Measurements from ENCODE around the gene LMAN2L. TPM values are rescaled to one million over a fixed set of nuclear protein-coding genes. Genes with fewer than 3 reads are reported as not detected.
A peak's percentile ranks its signal among the peaks of the same experiment; 100 is the strongest.

The LMAN2L gene
- total and polyA plus RNA-seq, 12 donors, result 11.0 to 31.4 (median 18.8) TPM

- peak overlapping the region in 6 of 10 donors; percentile 43 to 94 (median 90) for H3K27ac ChIP-seq
- intact Hi-C loops (cut with DNase I), result no loop called here
- WGBS, 2 donors, result 96 to 99% methylated on average over 3 of the region's 3 CpGs
- no peak for TF ChIP-seq CTCF (IDR thresholded peaks at IDR 0.05)
- DNase-seq (no peak), ATAC-seq (no peak)
- H3K27me3 ChIP-seq, result no peaks in the 10 kb centered on the region
- H3K4me3 ChIP-seq, result no peak overlapping the region
- H3K36me3 ChIP-seq, result no peaks in the 10 kb centered on the region
- H3K9me3 ChIP-seq, result no peaks in the 10 kb centered on the region
- H3K4me1 ChIP-seq, result peaks cover 0 to 33% (median 22%) of the 10 kb centered on the region in 9 donors
These were observed 47.5 kb upstream of the LMAN2L start for GRCh38 chr2:96787411-96787810.

- 81 to 83% methylated on average over 4 of the region's 4 CpGs for WGBS, 2 donors
- H3K27me3 ChIP-seq, result no peaks in the 10 kb centered on the region
These were observed 43.5 kb upstream of the LMAN2L start for GRCh38 chr2:96783388-96783787.

GRCh38 chr2:96775160-96775559 lies 35.3 kb upstream of the LMAN2L start:
- no peaks in the 10 kb centered on the region for H3K9me3 ChIP-seq
- intact Hi-C loops (cut with DNase I), result no loop called here
- peaks cover 0 to 18% (median 7%) of the 10 kb centered on the region in 9 donors for H3K4me1 ChIP-seq
- H3K27me3 ChIP-seq, result no peaks in the 10 kb centered on the region
- DNase-seq, result no peak
- ATAC-seq, result no peak
- no peak overlapping the region for H3K4me3 ChIP-seq
- TF ChIP-seq CTCF (IDR thresholded peaks at IDR 0.05), result no peak
- WGBS, 2 donors, result 35 to 38% methylated on average over 1 of the region's 1 CpG
- H3K27ac ChIP-seq, result no peak overlapping the region
- H3K36me3 ChIP-seq, result no peaks in the 10 kb centered on the region

More at GRCh38 chr2:96783388-96783787, 43.5 kb upstream of the LMAN2L start:
- no peak for TF ChIP-seq CTCF (IDR thresholded peaks at IDR 0.05)
- H3K36me3 ChIP-seq, result no peaks in the 10 kb centered on the region
- peaks cover 0 to 21% (median 13%) of the 10 kb centered on the region in 9 donors for H3K4me1 ChIP-seq
- no peaks in the 10 kb centered on the region for H3K9me3 ChIP-seq
- no peak overlapping the region for H3K4me3 ChIP-seq
- intact Hi-C loops (cut with DNase I), result no loop called here
- no peak overlapping the region for H3K27ac ChIP-seq
- no peak for ATAC-seq
- DNase-seq, result no peak

- TF ChIP-seq CTCF (IDR thresholded peaks at IDR 0.05), result no peak
- Histone ChIP-seq H3K27ac (peak overlapping the region in 1 of 10 donors; percentile 64), H3K4me3 (peak overlapping the region in 3 of 10 donors; percentile 10 to 50 (median 14)), H3K36me3 (no peaks in the 10 kb centered on the region), H3K4me1 (peaks cover 0 to 26% (median 9%) of the 10 kb centered on the region in 9 donors), H3K27me3 (no peaks in the 10 kb centered on the region), H3K9me3 (no peaks in the 10 kb centered on the region)
- DNase-seq (no peak), ATAC-seq (no peak)
- intact Hi-C loops (cut with DNase I), result no loop called here
- 85 to 87% methylated on average over 7 of the region's 7 CpGs for WGBS, 2 donors
These were observed 34.1 kb upstream of the LMAN2L start for GRCh38 chr2:96773922-96774321.

Measured in heart right ventricle (tissue), 16 donors.